G401 (cell line): ENCODE results near the gene GALK1. TPM values are rescaled to one million over a fixed set of nuclear protein-coding genes. Genes with fewer than 3 reads are reported as not detected.
"Not testable (repeated sequence)": the region's sequence is repeated elsewhere in the genome, so short reads cannot be mapped to it uniquely, and the experiment has no call there.

Experiments
- DNase-seq: peaks from one replicate; pipeline ENCODE4 v3.0.0-alpha.2; 2015; ENCODE audit warnings: low spot score
- in situ Hi-C: cut with HindIII; loops from 2 replicates; pipeline ENCODE4 v1.10.0; 2016; ENCODE audit warnings: low sequenced_read_pairs, mixed read lengths
- total RNA-seq: library from RNA; depleted of rRNA; stranded (reverse); fragments of >200 nt; shearing (Covaris generic); gene quantifications from 2 replicates; pipeline ENCODE4 v1.2.3, GENCODE V29; 2014

The GALK1 gene
- total RNA-seq, 1 experiment from 2014 or later: 68.3 TPM

DNA sequence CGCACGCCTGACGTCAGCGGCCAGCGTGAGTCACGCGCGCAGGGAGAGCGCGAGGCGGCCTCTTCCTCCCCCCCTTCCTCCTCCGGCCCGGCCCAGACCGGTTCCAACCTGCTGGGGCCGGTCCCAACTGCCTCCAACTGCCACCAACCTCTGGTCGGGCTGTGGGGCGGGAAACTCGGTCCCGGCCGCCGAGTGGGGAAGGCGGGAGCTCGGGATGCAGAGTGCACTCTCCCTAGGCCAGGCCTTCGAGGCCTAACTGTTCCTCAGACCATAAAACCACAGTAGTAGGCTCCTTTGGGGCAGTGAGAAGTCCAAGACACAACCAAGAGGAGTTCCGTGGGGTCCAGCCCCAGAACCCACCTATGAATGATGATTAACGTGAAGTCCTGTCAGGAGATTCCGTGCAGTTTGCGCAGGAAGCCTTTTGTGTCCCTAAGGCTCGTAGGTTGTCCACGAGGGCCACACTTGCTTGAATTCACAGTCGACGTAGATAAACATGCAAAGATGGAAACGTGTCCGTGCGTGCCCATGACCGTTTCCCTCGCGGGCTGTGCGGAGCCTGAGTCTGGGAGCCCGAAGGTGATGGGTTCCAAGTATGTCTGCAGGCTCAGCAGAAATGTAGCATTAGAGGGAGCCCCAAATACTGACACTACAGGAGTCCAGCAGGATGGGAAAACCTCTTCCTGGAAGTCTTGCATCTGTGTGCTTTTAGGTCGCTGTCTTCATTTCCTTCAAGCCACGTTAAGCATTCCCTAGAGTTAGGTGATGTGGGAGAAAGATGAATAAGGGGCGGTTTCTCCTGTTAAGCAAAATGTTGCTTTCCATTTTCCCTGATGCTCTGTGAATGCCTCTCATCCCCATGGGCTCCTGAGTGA lies 20.3 kb upstream of the GALK1 start:
- in situ Hi-C loops: no loop called here
- peak; percentile 87 for DNase-seq

GRCh38 chr17:75784473-75785015 lies 19.6 kb upstream of the GALK1 start, which contains the start of gene UNK:
Gene UNK, plus strand, starts transcription at chr17:75784806. Its CDS starts 75 bp downstream, at chr17:75784881.
- in situ Hi-C loops: no loop called here
- peak; percentile 99 for DNase-seq

GRCh38 chr17:75783803-75784472 lies 18.9 kb upstream of the GALK1 start:
- in situ Hi-C loops: no loop called here
- DNase-seq: no peak

GRCh38 chr17:75783069-75783783 lies 18.2 kb upstream of the GALK1 start:
- peak; percentile 43 for DNase-seq
- in situ Hi-C loops: no loop called here

GRCh38 chr17:75779987-75780889 lies 15.2 kb upstream of the GALK1 start:
- no peak for DNase-seq
- in situ Hi-C loops: no loop called here

DNA sequence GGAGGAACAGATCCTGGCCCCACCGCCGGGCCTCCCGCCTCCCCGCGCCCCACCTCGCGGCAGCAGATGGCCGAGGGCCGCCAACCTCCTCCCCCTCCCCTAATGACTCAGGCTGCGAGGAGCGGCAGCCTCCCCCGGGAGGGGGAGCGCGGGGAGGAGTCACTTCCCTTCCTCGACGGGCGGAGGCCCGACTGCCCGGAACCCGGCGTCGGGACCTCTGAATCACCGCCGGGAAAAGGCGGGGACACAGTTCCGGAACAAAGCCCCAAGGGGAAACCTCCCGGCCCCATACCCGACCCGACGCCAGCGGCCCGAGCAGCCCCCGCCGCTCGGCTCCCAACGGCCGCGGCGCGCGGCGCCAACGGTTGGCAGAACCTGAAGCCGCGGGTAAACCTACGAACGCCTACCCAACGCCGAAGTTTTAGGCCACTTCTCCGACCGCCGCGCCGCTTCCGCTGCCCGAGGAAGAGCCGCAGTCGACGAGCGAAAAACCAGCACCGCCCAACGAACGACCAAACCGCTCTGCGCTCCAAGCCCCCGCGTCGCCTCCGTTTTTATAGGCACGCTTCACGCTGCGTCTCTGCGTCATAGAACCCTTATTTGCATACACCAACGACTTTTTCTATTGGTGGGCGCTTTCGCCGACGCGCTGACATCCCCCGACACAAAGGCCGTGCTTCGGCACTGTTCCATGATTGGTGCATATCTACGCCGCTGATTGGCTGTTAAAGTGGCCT lies 14.4 kb upstream of the GALK1 start:
- DNase-seq: peak; percentile 100
- in situ Hi-C loops: no loop called here

- in situ Hi-C loops: no loop called here
- no peak for DNase-seq
These were observed 13.9 kb upstream of the GALK1 start for GRCh38 chr17:75778861-75779249.

- in situ Hi-C loops: not testable (repeated sequence)
These were observed 13.3 kb upstream of the GALK1 start for GRCh38 chr17:75778066-75778860.

GRCh38 chr17:75777296-75777922 lies 12.4 kb upstream of the GALK1 start:
- DNase-seq: no peak
- in situ Hi-C loops: no loop called here

More at GRCh38 chr17:75778066-75778860, 13.3 kb upstream of the GALK1 start:
- DNase-seq: not testable (repeated sequence)

GRCh38 chr17:75776386-75777295 lies 11.6 kb upstream of the GALK1 start:
- in situ Hi-C loops: no loop called here
- DNase-seq: peak; percentile 43

DNA sequence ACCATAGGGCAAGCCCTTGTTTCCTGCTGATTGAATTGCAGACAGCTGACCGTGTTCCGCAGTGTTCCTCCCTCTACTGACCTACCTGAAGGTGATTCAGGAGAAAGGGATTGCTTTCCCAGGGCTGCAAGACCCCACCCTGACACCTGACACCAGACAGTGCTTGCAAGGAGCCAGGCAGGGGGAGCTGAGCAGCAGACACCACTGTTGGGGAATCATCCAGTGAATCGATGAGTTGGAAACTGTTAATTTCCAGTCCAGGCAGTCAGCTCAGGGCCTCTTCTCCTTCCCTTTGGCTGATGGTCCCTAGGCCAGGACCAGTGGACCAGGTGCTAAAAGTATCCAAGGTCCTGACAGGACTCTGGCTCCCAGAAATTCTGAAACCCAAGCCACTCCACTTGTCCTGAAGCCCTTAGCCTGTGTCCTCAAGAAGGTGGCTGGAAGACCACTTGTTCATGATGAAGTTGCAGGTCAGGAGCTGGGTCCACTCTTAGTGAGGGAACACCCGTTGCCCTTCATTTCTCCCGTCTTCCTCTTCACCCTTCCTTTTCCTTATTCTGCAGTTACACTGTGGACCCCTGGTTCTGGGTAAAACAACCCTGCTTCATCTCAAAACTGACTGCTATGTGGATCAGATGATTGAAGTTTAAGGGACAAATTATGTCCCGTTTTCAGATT lies 10.1 kb upstream of the GALK1 start:
- peak; percentile 29 for DNase-seq

GRCh38 chr17:75774471-75774990 lies 9.5 kb upstream of the GALK1 start:
- in situ Hi-C loops: no loop called here
- DNase-seq: no peak

More for the DNA sequence above, 10.1 kb upstream of the GALK1 start:
- in situ Hi-C loops: no loop called here

DNA sequence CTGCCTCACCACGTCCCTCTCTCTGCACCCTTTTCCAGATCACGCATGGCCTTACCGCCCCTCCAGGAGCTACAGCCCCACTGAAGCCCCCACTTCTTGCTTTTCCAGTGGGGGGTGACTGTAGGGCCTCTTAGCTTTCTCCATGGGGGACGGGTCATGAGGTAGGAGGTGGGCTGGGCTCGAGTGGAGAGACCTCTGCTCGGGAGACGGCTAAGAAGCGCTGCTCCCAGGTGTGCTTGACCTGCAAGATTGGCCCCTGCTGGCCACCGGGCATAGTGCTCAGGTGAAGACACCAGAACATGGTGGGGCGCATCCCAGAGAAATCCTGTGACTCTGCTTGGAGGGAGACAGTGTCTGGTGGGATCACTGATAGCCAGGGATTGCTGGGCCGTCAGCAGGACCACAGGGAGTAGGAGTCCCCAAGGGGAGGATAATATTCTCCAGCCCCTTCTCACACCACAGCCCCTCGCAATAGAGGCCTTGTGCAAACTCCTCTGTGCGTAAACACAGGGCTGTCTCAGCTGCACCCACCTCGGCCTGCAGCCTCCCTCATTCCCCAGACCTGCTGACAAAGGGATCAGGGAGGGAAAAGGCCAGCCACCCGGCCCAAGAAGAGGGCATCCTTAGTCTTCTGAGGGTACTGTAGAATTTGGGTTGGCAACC lies 8.9 kb upstream of the GALK1 start:
- in situ Hi-C loops: no loop called here
- DNase-seq: no peak

DNA sequence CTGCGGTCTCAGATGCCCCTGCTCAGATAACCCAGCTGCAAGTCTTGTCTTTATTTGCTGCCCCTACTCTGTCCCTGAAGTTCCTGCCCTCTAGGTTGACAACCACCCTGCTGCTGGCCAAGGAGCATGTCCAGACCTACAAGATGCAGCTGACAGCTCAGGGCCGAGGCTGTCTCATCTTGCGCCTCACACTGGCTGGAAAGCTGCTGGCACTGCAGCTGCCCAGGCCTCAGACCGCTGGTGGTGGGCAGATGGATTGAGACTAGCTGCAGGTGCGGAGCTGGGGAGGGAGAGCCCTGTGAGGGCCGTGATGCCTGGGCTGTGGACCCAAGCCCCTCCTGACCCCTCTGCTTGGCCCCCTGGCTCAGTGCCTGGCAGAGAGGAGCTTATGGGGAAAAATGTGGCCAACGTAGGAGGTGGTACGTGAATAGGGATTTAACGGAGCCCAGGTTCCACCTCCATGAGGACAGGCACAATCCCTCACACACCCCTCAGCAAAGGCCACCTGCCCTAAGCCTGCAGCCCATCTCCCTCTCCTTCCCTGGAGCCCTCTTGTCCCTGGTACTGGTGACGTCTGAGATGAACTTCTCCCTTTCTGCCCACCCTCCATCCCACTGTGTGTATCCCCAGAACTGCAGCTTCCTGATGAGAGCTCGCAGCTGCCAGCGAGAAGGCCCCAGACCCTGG lies 8.3 kb upstream of the GALK1 start:
- DNase-seq: peak; percentile 35
- in situ Hi-C loops: no loop called here
